Kidney (tissue), 14 donors: ENCODE results near the gene PDE9A. TPM values are rescaled to one million over a fixed set of nuclear protein-coding genes. Genes with fewer than 3 reads are reported as not detected.

ENCODE experiments used
- DNase-seq, 5 donors: peaks; one replicate each; pipeline ENCODE4 v3.0.0-alpha.2; 2013 to 2020
- FAIRE-seq: peaks from 2 replicates; lab custom pipeline; 2012; peaks lifted over from hg19 to GRCh38; lab: Jason Lieb, UNC
- H3K27ac ChIP-seq, 2 donors: one replicate each; pipeline ENCODE4 v1.7.0; 2013; ENCODE audit warnings: low read depth in 2 of 2, low read length in 2 of 2, inconsistent platforms in 1 of 2
- H3K27me3 ChIP-seq: one replicate; pipeline ENCODE4 v1.7.1; 2013; ENCODE audit warnings: low read length, inconsistent platforms; ENCODE audit not compliant: control insufficient read depth, insufficient read depth
- H3K36me3 ChIP-seq, 3 donors: one replicate each; pipeline versions ENCODE4 v1.7.0 to v1.7.1; 2013; ENCODE audit warnings: low read length in 3 of 3, control low read depth in 1 of 3, inconsistent platforms in 1 of 3; ENCODE audit not compliant: insufficient read depth in 3 of 3, control insufficient read depth in 2 of 3
- H3K4me1 ChIP-seq, 3 donors: one replicate each; pipeline versions ENCODE4 v1.7.0 to v1.7.1; 2013; ENCODE audit warnings: low read length in 3 of 3, inconsistent platforms in 1 of 3, low read depth in 1 of 3; ENCODE audit not compliant: control insufficient read depth in 2 of 3, insufficient read depth in 2 of 3
- H3K4me3 ChIP-seq, 3 donors: one replicate each; pipeline versions ENCODE4 v1.7.0 to v1.8.1; 2013; ENCODE audit warnings: low read length in 3 of 3, control low read depth in 1 of 3, inconsistent platforms in 1 of 3
- H3K9ac ChIP-seq, 3 donors: one replicate each; pipeline versions ENCODE4 v1.7.0 to v1.7.1; 2013; ENCODE audit warnings: low read length in 3 of 3, control low read depth in 1 of 3, inconsistent platforms in 1 of 3
- H3K9me3 ChIP-seq, 3 donors: one replicate each; pipeline versions ENCODE4 v1.7.0 to v1.7.1; 2013; ENCODE audit warnings: low read length in 3 of 3, control low read depth in 1 of 3, inconsistent platforms in 1 of 3; ENCODE audit not compliant: control insufficient read depth in 2 of 3, insufficient read depth in 1 of 3
- intact Hi-C: fragments of 100-400 bp; cut with DNase I; formaldehyde crosslinking; loops from one replicate; pipeline ENCODE4 v1.11.1; 2022
- polyA plus RNA-seq: library from polyadenylated mRNA; stranded (reverse); fragments of 350-450 nt; fragmentation: Illumina TruSeq; extraction: RNeasy Lipid Tissue Mini Kit (QIAGEN cat#74804); gene quantifications from one replicate; pipeline ENCODE4 v1.2.3, GENCODE V29; 2014; ENCODE audit warnings: low read depth, low replicate concordance; ENCODE audit not compliant: insufficient read depth
- total RNA-seq: library from RNA; stranded (reverse); fragmentation: NEBNext Ultra II Directional; extraction: Animal tissue kit (Norgen Biotek cat#: 25700); gene quantifications from one replicate; pipeline ENCODE4 v1.2.1, GENCODE V29; 2021
- TF ChIP-seq, protein P1 (sequence below): IDR thresholded peaks from 3 replicates; pipeline ENCODE4 v1.5.1; 2012; ENCODE audit warnings: mild to moderate bottlenecking, moderate library complexity, borderline replicate concordance; ENCODE audit not compliant: insufficient read depth; ENCODE audit errors: extremely low read depth
- donor health status: control.
- donor health status: control.
- donor health status: control.
- donor health status: control.
- donor health status: control.
- donor health status: DM: yes; HTN: yes; CAD: no.
- donor health status: Normal renal cell carcinoma (clear cell type).

PDE9A gene
- total and polyA plus RNA-seq, 2 donors from 2014 or later: 30.1 to 39.0 TPM

DNA sequence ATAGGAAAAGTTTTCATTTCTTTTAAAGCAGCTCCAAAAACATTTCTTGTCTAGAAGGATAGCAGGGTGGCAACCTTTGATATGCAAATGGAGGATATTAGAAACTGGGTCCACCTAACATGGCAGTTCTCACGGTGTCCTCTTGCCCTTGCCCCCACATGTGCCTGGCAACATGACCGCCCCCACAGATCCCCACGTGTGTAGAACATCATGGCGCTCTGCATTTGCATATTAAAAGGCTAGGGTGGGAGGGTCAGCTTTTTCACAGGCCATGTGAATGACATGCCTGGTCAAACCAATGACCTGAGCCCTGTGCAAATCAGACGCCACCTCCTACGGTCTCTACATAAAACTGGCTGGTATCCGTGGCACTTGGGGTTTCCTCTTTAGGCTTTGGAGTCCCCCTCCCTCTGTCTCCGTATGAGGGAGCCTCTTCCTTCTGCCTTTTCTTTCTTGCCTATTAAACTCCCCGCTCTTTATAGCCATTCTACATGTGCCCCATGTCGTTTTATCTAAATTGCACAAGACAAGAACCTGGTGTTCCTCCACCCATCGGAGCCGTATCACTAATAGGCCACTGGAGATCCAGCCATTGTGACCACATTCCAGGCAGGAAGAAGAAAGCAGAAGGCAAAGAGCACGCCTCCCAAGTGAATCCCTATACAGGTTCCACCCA, 154.7 kb downstream of the PDE9A start:
- no peak overlapping the region for H3K9ac ChIP-seq
- no peak for FAIRE-seq
- no peaks in the 10 kb centered on the region for H3K9me3 ChIP-seq
- TF ChIP-seq, protein P1, sequence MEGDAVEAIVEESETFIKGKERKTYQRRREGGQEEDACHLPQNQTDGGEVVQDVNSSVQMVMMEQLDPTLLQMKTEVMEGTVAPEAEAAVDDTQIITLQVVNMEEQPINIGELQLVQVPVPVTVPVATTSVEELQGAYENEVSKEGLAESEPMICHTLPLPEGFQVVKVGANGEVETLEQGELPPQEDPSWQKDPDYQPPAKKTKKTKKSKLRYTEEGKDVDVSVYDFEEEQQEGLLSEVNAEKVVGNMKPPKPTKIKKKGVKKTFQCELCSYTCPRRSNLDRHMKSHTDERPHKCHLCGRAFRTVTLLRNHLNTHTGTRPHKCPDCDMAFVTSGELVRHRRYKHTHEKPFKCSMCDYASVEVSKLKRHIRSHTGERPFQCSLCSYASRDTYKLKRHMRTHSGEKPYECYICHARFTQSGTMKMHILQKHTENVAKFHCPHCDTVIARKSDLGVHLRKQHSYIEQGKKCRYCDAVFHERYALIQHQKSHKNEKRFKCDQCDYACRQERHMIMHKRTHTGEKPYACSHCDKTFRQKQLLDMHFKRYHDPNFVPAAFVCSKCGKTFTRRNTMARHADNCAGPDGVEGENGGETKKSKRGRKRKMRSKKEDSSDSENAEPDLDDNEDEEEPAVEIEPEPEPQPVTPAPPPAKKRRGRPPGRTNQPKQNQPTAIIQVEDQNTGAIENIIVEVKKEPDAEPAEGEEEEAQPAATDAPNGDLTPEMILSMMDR: no peak
- no peak overlapping the region for H3K4me3 ChIP-seq
- H3K27me3 ChIP-seq: no peaks in the 10 kb centered on the region
- H3K36me3 ChIP-seq: no peaks in the 10 kb centered on the region
- intact Hi-C loops: no loop called here
- no peaks in the 10 kb centered on the region for H3K4me1 ChIP-seq
- no peak overlapping the region for H3K27ac ChIP-seq
- no peak for DNase-seq

DNA sequence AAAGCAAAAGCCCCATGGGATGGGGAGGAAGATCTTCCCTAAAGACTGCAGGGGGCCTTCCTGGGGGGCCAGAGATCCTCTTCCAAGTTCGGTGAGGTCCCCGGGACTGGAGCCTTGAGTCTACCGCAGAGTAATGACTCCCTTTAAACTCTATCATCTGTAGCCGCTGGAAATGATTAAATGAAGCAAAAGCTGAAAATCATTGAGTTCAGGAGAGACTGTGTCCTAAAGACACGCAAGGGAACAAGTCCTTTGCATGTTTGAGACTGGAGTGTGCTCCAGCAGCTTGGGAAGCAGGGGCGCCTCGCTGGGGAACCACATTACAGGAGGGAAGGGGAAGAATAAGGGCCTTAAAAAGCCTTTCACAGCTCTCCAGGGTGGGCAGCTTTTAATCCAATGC, 155.8 kb downstream of the PDE9A start:
- H3K27ac ChIP-seq: no peak overlapping the region
- TF ChIP-seq, protein P1: no peak
- H3K9ac ChIP-seq: no peak overlapping the region
- DNase-seq (no peak), FAIRE-seq (no peak)
- no peak overlapping the region for H3K4me3 ChIP-seq
- no peaks in the 10 kb centered on the region for H3K27me3 ChIP-seq
- H3K4me1 ChIP-seq: no peaks in the 10 kb centered on the region
- no peaks in the 10 kb centered on the region for H3K9me3 ChIP-seq
- intact Hi-C loops: no loop called here
- no peaks in the 10 kb centered on the region for H3K36me3 ChIP-seq

GRCh38 chr21:42809577-42810475, 156.4 kb downstream of the PDE9A start:
- Histone ChIP-seq H3K27me3 (no peaks in the 10 kb centered on the region), H3K4me3 (no peak overlapping the region), H3K9ac (no peak overlapping the region), H3K4me1 (no peaks in the 10 kb centered on the region), H3K36me3 (no peaks in the 10 kb centered on the region), H3K27ac (no peak overlapping the region), H3K9me3 (no peaks in the 10 kb centered on the region)
- TF ChIP-seq, protein P1: no peak
- FAIRE-seq (no peak), DNase-seq (no peak)
- intact Hi-C loops: loop anchor here (10.0 kb wide), 1 partner anchor 215 kb away; no protein-coding TSS in a partner anchor
